Measurements from ENCODE around the gene RIPOR2. TPM values are rescaled to one million over a fixed set of nuclear protein-coding genes. Genes with fewer than 3 reads are reported as not detected.
A peak's percentile ranks its signal among the peaks of the same experiment; 100 is the strongest.
"Not testable (repeated sequence)": the region's sequence is repeated elsewhere in the genome, so short reads cannot be mapped to it uniquely, and the experiment has no call there.

Gene RIPOR2
- total RNA-seq, 1 donor from 2014 or later = 17.0 TPM

DNA sequence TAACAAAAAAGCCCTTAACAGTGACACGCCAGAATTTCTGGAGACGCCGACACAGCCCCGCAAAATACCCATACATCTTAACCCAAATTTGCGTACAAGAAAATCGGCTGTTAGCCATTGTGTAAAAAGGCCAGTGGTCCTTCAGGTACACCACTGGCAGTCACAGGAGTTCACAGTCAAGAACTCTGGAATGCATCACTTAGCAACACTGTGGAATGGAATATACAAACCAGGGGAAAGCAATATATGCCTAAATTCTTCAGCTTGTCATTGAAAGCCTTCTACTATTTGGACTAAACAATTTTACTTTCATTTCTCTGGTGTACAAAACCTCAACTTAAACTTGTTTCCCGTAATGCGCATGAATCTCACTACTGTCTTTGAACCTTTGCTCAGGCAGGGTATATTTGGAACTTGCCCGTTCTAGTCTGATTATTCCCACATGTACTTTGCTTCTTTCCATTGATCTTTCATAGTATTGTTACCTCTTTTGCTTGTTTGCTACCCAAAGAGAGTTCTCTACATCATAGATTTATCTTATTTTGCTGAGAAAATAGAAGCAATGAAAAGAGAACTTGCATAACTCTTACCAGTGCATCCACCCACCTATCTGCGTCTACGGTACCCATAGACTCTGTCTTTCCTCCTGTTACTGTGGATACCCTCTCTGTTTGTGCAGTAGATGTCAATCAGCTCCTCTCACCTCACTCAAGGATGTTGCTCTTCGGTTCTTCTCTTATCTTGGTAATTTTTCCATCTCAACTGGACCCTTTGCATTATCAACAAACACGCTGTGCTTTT is 136.8 kb downstream of the RIPOR2 start, which contains the start of gene ARMH2:
TSS of gene ARMH2 (minus strand) at position 178 of the 801 bp plus-strand sequence. CDS start at position 118, 60 bp downstream.
- no peak for ATAC-seq
- intact Hi-C loops (cut with DNase I) = no loop called here
- no peak for DNase-seq (ENCODE audit: low spot score)

DNA sequence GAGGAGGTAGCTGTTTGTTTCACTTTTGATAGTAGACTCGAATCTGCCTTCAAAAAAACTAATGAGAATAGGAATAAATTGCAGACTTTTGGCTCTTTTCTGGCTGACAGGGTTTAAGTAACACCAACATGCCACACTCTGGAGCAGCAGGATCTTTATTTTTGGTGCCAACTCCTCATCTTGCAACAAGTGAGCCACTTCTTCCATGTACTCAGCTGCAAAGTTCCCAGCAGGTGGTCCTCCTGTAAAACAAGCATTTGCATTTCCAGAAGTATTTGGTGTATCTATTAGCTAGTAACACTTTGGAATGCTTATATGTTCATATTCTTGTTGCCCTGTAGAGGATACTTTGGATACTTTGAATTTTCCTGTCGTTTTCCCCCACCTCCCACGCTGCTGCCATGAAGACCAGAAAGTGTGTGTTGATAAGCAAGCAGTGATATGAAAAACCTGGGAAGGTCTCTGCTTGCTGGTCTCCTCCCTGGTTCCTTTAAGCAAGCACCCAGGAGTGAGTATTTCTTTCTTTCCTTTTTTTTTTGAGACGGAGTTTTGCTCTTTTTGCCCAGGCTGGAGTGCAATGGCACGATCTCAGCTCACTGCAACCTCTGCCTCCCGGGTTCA is 138.1 kb downstream of the RIPOR2 start:
- no peak for DNase-seq (ENCODE audit: low spot score)
- intact Hi-C loops (cut with DNase I) = no loop called here
- ATAC-seq = no peak

DNA sequence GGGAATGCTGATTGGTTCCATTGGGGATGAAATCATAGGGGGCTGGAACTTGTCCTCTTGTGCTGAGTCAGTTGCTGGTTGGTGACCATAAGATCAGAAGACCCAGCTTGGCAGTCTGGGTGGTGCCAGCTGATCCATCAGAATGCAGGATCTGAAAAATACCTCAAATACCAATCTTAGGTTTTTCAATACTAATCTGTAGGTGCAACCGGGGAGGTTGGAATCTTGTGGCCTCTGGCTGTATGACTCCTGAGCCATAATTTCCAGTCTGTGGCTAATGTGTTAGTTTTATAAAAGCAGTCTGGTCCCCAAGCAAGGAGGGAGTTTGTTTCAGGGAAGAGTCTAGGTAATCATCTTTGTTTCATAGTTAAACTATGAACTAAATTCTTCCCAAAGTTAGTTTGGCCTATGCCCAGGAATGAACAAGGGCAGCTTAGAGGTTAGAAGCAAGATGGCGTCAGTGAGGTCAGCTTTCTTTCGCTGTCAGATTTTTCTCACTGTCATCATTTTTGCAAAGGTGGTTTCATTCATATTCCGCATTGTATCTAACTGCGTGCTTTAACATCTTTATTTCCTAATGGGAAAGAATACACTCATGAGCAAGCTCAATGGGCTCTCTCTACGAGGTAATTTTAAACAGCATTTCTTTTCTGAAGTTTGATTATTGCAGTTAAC is 139.0 kb downstream of the RIPOR2 start:
- intact Hi-C loops (cut with DNase I) = no loop called here
- ATAC-seq (no peak), DNase-seq (ENCODE audit: low spot score) (no peak)

DNA sequence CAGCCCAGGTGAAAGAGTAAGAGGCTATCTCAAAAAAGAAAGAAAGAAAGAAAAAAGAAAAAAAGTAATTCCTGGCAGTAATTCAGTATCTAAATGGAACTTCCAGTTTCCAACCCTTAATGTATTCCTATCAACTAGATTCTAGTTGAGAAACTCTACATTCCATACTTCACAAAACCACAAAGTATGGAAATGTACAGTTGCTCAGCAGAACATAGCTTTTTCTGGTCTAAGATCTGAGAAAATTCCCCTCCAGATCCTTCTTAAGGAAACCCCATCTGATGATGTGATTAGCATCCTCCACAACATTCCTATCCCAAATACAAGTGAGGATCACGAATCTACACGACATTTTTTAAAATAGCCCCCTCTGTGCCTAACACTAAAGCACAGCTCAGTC is 140.7 kb downstream of the RIPOR2 start:
- DNase-seq (ENCODE audit: low spot score) (no peak), ATAC-seq (no peak)
- intact Hi-C loops (cut with DNase I) = no loop called here

DNA sequence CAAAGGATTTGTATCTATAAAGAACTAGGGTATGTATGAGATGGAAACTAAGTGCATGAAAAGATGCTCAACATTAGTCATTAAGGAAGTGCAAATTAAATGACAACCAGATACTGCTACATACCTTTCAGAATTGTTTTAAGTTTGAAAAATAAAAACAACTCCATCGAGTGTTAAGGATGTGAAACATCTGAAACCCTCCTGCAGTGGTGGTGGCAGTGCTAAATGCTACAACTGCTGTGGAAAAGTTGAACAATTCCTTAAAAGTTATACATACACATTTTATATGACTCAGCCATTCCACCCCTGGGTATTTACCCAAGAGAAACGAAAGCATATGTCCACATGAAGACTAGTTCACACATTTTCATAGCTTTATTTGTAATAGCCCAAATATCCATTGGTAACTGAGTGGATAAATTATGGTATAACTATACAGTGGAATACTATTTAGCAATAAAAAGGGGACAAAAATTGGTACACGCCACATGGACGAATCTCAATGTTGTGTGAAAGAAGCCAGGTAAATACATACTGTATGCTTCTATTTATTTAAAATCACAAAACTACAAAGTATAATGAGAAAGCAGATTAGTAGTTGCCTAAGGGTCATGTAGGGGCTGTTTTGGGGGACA is 147.6 kb downstream of the RIPOR2 start:
- ATAC-seq = no peak
- intact Hi-C loops (cut with DNase I) = no loop called here
- no peak for DNase-seq (ENCODE audit: low spot score)

DNA sequence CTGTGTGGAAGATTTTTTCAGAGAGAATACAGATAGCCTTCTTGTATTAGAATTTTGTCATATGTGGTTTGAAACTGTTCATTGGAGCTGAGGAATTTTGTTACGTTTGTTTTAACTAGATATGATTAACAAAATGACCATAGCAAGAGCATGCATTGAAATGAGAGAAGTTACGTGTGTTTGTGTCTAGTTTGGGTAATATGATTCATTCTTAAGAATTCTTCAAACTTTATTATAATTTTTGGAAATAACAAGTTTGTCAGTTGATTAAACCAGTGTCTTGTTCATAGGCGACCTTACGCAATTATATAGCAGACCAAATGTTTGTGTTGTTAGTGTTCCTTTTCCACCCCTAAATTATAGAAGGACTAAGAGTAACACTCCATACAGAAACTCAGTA is 155.6 kb downstream of the RIPOR2 start:
- DNase-seq (ENCODE audit: low spot score) = no peak
- intact Hi-C loops (cut with DNase I) = no loop called here
- no peak for ATAC-seq

DNA sequence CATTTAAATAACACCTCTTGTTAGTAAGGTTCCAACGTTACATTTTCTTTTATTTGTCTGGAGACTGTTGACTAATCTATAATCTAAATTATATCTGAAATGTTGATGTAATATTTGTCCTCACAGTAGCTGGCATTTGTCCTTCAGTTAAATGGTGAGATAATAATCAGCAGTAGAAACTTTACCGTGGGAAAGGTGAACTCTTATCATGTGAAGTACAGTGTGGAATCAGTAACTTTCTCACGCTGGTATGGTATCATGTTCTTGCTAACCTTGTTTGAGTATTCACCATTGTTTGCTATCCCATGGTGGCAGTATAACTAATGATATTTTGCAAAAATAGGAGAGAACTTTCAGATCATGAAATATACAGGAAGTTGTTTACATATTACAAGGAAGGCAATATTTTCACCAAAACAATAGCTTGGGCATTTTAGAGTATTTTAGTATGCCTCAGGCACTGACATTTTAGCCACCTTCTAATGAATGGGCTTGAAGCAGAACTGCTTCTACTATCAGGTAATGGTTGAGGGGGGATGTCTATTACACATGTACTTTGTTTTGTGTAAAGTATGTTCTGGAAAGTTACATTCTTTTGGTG is 156.2 kb downstream of the RIPOR2 start:
- DNase-seq (ENCODE audit: low spot score) (no peak), ATAC-seq (no peak)
- intact Hi-C loops (cut with DNase I) = no loop called here

DNA sequence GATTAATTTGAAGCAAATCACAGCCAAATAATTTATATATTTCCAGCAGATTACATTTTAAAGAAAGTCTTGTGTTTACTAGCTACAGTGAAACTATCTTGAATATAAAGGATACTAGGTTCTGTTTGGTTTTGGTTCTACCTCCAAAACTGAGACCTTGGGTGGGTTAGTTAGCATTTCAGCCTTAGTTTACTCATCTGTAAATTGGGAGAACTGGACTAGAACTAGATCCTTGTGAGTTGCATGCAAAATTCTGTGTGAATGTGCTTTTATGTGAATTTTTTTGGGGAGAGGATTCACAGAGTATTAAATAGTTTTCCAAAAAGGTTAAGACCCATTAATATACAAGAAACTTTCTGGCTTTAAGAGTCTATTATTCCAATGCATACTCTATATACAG is 156.9 kb downstream of the RIPOR2 start:
- ATAC-seq = no peak
- no peak for DNase-seq (ENCODE audit: low spot score)
- intact Hi-C loops (cut with DNase I) = no loop called here

DNA sequence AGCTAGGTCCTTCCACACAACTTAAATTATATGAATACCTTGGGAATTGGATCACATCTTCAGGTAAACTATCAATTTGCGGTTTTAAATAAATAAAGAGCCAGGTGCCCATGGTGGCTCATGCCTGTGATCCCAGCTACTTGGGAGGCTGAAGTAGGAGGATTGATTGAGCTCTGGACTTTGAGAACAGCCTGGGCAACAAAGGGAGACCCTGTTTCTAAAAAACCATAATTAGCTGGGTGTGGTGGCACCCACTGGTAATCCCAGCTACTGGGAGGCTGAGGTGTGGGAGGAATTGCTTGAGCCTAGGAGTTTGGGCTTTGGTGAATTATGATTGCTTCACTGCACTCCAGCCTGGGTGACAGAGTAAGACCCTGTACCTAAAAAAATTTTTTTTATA is 157.6 kb downstream of the RIPOR2 start:
- ATAC-seq (no peak), DNase-seq (ENCODE audit: low spot score) (no peak)
- intact Hi-C loops (cut with DNase I) = no loop called here

DNA sequence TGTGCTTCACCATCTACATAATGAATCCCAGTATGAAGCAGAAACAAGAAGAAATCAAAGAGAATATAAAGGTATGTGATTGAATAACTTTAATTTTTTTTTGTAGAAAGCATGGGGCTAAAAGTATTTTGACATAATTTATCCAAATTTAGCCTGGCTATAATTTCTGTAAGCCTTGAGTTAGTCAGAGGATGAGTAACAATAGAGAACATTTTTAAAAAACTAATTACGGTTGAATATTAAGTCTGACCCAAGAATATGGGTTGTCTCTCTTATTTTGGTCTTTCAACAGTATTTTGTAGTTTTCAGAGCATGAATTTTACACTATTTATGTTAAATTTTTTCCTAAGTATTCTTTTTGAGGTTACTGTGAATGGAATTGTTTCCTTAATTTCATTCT is 158.5 kb downstream of the RIPOR2 start:
- no peak for DNase-seq (ENCODE audit: low spot score)
- intact Hi-C loops (cut with DNase I) = no loop called here
- no peak for ATAC-seq

DNA sequence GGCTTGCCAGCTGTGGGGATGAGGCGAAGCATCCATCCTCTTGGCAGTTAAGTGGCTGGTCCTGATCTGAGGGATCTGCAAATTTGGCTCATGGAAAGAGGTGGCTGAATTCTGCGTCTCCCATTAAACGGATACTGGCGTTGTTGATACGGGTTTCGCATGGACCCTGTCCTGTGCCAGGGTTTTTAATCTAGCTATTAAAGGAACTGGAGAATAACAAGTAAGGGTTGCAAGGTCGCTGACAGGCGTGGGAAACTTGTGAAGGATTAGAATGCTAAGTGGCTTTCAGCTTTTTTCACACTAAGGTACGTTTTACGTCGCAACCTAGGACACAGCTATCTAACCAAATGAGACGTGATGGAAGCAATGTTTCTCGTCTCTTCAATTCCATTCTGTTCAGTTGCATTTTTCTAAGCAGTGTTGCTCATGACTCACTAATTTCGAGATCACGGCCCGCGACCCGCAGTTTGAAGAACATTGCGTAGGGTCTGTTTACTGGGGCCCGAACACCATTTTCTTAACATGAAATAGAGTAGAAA is 160.2 kb downstream of the RIPOR2 start:
- no peak for ATAC-seq
- DNase-seq (ENCODE audit: low spot score) = no peak
- intact Hi-C loops (cut with DNase I) = no loop called here

DNA sequence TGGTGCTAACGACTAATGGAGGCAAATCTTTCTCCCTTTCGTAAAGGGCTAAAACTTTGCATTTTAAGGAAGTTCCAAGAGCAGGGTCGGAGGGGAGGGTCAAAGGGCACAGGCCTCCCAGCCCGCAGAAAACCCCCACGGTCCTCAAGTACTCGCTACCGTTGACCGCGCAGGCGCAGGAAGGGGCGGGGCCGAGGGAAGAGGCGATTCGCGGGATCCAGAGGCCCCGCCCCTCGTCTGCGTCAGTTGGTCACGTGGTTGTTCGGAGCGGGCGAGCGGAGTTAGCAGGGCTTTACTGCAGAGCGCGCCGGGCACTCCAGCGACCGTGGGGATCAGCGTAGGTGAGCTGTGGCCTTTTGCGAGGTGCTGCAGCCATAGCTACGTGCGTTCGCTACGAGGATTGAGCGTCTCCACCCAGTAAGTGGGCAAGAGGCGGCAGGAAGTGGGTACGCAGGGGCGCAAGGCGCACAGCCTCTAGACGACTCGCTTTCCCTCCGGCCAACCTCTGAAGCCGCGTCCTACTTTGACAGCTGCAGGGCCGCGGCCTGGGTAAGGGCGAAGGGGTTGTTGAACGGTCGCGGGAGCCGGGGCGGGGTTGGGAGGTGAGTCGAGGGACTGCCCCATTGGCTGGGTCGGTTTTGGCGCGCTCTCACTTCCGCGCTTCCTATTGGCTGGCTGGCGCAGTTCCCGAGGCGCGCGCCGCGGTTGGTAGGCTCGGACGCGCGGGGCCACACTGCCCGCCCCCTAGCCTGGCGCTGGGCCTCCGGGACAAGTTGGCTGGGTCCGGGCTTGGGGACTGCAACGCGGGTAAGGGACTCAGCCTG is 160.9 kb downstream of the RIPOR2 start, which contains the start of gene GMNN:
TSS of gene GMNN (plus strand) at position 242 of the 824 bp plus-strand sequence. CDS start 2,310 bp downstream, outside the sequence.
- peak; percentile 99 for ATAC-seq
- DNase-seq (ENCODE audit: low spot score) = peak; percentile 100
- intact Hi-C loops (cut with DNase I) = no loop called here

DNA sequence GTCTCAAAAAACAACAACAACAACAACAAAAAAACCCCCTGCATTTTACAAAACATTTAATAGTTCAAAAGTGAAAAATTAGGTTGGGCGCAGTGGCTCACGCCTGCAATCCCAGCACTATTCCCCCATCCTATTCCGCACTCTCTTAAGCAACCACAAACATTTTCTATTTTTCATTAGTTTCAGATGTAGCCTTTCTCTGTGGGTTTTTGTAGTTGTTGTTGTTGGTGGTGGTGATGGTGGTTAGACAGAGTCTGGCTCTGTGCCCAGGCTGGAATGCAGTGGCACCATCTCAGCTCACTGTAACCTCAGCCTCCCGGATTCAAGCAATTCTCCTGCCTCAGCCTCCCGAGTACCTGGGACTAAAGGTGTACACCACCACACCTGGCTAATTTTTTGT is 167.4 kb downstream of the RIPOR2 start:
- no peak for ATAC-seq
- no peak for DNase-seq (ENCODE audit: low spot score)
- intact Hi-C loops (cut with DNase I) = no loop called here

DNA sequence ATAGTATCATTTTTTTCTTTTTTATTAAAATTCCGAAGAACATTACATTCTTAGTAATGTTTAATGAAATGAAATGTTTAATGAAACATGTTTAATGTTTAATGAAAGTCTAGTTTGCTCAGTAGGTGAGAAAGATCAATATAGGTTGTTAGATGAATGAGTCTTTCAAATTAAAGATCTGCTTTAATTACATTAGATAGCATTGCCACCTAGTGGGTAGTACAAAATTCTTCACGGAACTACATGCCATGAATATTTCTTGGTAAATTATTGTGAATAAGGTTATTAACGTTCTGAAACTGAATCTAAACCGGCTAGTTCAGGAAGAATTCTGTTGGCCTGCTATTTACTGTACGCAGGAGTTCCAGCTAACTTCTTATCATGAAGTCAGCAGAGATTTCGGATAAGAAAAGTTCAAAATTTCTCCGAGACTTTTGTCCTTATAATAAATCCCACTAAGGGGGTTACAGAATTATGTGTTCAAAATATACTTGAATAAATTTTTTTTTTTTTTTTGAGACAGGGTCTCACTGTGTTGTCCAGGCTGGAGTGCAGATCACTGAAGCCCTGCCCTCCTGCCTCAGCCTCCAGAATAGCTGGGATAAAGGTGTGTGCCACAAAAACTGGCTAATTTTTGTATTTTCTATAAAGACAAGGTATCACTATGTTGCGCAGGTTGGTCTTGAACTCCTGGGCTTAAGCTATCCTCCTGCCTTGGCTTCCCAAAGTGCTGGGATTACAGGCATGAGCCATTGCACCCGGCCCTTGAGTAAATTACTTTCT is 168.9 kb downstream of the RIPOR2 start:
- ATAC-seq = no peak
- DNase-seq (ENCODE audit: low spot score) = no peak
- intact Hi-C loops (cut with DNase I) = no loop called here

DNA sequence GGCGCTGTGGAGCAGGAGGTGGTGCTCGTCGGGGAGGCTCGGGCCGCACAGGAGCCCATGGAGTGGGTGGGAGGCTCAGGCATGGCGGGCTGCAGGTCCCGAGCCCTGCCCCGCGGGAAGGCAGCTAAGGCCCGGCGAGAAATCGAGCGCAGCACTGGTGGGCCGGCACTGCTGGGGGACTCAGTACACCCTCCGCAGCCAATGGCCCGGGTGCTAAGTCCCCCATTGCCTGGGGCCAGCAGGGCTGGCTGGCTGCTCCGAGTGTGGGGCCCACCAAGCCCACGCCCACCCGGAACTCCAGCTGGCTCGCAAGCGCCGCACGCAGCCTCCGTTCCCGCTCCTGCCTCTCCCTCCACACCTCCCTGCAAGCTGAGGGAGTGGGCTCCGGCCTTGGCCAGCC is 169.8 kb downstream of the RIPOR2 start:
- ATAC-seq; intact Hi-C loops (cut with DNase I); DNase-seq (ENCODE audit: low spot score): not testable (repeated sequence)

DNA sequence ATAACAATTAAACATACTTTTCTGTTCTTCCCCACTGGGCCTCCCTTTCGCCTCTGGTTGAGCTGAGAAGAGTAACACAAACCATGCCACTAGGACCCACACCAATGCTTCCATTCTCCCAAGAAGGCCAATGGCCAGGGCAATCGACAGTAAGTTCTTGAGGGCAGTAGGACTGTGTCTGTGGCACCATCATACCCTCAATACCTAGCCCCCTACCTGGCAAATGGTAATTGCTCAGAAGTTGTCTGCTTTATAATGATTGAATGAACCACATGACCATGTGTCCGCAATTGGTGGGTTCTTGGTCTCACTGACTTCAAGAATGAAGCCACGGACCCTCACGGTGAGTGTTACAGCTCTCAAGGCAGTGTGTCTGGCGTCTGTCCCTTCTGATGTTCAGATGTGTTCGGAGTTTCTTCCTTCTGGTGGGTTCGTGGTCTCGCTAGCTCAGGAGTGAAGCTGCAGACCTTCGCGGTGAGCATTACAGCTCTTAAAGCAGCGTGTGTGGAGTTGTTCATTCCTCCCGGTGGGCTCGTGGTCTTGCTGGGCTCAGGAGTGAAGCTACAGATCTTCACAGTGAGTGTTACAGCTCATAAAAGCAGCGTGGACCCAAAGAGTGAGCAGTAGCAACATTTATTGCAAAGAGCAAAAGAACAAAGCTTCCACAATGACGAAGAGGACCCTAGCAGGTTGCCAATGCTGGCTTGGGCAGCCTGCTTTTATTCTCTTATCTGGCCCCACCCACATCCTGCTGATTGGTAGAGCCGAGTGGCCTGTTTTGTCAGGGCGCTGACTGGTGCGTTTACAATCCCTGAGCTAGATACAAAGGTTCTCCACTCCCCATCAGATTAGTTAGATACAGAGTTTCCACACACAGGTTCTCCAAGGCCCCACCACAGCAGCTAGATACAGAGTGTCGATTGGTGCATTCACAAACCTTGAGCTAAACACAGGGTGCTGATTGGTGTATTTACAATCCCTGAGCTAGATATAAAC is 170.6 kb downstream of the RIPOR2 start:
- ATAC-seq; intact Hi-C loops (cut with DNase I): not testable (repeated sequence)

More for the DNA sequence above, 170.6 kb downstream of the RIPOR2 start:
- not testable (repeated sequence) for DNase-seq (ENCODE audit: low spot score)

Measured in sciatic nerve (tissue), 2 donors.